ENCODE data around the gene ARHGEF4. TPM values are rescaled to one million over a fixed set of nuclear protein-coding genes. Genes with fewer than 3 reads are reported as not detected.

The ARHGEF4 gene
- polyA plus RNA-seq, 4 donors = 6.1 to 8.0 (median 7.2) TPM

DNA sequence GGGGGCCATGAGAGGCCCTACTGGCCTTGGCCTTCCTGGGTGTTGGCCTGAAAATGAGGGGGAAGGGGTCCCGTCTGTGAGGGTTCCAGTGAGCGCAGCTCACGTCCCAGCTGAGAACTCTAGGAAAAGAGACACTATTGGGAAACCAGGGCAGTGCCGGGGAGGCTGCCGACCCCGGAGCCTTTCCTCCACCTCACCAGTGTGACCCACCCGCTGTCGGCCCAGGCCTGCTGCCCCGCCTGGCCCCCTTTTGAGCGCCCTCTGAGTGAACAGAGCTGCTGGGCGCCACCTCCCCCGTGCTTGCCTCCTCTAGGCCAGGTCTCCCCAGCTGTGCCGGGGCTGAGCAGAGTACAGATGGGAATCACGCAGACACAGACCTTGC lies 17.5 kb upstream of the ARHGEF4 start:
- no peak for DNase-seq (ENCODE audit: low read depth in 4 of 4, low spot score in 3 of 4)

DNA sequence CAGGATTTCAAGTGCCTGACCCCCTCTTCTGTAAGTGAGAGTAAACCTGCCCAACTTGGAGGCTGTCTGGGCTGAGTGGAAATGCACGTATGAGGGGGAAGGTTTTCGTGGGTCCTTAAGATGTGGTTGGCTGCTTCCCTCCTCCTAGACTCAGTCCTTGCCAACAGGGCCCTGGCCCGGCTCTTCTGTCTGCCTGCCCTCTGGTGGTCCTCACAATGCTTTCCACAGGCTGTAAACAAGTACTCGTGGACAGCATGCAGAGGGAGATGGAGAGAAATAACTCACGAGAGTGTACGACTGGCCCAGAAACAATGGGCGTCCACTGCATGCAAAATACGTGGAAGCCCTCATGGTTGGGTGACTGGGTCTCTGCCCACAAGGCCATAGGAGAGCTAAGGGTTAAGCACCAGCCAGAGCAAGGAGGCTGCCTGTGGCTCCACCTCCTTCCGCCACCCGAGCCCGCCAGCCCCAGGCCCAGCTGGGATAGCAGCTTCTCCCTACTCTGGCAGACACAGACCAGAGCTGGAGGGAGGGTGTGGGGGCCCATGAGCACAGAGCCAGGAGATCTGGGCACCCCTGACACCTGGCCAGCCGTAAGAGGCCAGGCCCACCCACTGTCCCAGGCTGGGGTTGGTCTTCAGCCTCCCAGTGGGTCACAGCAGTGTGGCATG lies 17.0 kb upstream of the ARHGEF4 start:
- no peak for DNase-seq (ENCODE audit: low read depth in 4 of 4, low spot score in 3 of 4)

DNA sequence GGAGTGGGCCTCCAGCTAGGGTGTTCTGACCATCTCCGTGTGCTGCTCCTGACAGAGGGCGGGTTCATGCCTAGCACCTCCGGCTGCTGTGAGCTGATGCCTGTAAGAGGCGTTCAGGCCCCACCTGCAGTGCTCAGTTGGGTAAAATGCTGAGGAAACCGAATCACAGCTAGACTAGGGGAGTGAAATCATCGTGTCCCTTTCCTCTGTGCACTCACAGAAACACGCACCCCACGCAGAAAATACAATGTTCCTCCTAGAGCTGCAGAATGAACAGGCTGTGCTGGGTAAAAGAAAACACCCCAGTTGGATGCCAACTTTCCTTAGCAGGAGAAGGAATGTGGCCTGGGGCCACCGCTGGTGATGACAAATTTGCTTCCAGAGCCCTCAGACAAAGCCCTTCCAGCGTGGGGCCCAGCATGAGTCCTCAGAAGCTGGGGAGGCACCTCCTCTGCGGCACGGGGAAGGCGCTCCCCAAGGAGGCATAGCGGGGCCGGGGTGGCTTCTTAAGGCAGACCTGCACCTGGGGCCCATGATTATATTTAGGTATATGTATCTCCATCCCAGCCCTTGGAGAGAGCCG lies 16.3 kb upstream of the ARHGEF4 start:
- no peak for DNase-seq (ENCODE audit: low read depth in 4 of 4, low spot score in 3 of 4)

DNA sequence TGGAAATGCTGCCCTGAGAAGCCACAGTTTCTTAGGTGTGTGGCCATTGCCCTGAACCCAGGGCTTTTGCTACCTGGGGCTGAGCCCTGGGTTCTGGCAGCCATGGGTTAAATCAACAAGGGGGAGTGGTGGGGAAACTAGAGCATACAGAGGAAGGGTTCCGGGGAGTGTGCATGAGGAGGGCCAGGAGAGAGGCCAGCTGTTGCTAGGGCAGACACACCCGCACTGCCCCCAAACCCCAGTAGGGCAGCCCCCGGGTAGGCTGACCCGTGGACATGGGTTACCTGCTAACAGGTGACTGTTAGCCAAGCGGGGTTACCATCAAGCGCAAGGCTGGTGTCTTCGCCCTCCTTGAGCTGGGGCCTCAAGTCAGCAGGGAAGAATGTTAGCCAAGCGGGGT lies 14.8 kb upstream of the ARHGEF4 start:
- no peak for DNase-seq (ENCODE audit: low read depth in 4 of 4, low spot score in 3 of 4)

DNA sequence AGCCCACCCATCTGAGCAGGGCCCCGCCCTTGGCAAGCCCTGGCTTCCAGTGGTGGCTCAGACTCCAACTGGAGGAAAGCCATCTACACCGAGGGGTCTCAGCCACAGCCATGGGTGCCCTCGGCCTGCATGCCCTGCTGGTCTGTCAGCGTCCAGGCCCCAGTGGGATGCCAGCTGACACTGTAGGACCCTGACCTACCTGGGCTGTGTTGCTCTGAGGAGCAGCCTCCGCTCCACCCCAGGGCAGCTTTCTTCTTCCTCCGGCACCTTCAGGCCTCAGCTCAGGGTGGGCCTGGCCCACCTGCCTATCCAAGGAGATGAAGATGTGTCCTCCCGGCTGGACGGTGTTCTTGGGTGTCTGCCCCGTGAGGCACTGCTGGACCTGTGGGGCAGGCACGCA lies 13.9 kb upstream of the ARHGEF4 start:
- no peak for DNase-seq (ENCODE audit: low read depth in 4 of 4, low spot score in 3 of 4)

DNA sequence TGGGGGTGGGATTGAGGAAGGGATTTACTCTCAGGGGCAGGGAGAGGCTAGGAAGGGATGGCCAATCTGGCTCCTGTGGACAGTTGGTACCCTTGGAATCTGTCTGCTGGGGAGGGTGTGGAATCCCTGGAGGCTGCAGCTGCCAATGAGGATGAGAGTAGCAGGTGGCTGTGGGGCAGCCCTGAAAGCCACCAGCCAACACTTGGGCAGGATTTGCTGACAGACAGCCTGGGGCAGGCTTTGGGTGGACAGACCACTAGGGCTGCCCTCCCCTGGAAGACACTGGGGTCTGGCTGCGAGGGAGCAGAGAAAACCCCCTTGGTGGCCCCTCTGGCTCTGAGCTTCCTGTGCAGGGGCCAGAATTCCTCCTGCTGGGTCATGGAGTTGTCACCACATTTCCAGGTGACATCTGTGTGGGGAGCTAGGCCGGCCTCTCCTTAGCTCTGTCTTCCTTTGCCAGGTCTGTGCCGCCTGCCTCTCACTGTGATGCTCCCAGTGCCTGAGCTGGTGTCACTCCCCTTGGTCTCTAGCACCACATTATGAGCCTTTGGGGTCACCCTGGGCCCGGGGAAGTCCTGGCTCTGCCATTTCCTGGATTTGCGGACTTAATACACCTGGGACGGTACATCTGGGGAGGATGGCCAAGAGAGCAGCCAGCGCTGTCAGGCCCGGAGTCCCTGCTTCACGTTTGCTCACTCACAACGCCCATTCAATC lies 13.4 kb upstream of the ARHGEF4 start:
- DNase-seq (ENCODE audit: low read depth in 4 of 4, low spot score in 3 of 4) = no peak

DNA sequence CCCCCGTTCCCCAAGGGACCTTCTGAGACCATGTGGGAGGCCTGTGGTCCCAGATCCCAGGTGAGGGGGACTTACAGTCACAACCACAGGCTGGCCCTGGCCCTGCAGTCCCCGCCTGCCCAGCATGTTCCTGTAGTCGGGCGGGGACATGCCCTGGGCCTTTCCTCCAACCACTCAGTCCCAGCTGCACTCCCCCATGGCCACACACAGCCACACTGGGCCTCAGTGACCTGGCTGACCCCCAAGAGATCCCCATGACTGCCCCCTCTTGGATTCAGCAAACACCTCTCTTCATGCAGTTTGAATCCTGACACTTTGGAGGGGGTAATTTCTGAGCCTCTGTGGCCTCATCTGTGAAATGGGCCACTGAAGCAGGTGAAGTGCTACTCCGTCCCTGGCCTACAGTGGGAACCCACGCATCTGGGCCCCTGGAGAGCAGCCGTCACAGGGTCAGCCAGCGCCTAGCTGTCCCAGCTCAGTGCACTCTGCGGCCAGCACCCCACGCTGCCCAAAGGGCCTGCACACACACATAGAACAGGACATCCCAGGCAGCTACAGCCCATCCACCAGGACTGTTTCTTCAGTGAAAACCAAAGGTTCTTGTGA lies 12.7 kb upstream of the ARHGEF4 start:
- DNase-seq (ENCODE audit: low read depth in 4 of 4, low spot score in 3 of 4) = no peak

DNA sequence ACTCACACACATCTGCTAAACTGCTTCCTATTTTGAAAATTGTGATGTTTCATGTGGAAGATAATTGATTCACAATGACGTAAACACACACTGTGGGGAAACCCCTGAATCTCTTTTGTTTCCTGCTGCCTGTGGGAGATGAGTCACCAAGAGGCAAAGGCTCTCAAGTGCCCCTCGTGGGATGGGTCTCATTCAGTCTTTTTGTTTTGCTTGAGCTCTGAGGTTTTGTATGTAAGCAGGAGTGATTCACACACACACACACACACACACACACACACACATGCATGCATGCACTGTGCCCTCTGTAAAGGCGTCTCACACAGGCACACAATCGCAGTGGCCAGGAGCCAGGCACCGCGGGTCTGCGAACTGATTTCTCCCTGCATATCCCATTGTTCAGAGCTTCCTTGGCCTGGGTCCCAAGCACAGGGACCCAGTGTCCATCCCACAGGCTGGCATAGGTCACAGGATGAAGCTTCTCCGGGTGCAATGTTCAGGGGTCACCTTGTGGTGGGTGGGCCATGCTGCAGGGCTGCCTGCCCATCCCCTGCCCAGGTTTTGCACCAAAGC lies 12.1 kb upstream of the ARHGEF4 start:
- no peak for DNase-seq (ENCODE audit: low read depth in 4 of 4, low spot score in 3 of 4)

DNA sequence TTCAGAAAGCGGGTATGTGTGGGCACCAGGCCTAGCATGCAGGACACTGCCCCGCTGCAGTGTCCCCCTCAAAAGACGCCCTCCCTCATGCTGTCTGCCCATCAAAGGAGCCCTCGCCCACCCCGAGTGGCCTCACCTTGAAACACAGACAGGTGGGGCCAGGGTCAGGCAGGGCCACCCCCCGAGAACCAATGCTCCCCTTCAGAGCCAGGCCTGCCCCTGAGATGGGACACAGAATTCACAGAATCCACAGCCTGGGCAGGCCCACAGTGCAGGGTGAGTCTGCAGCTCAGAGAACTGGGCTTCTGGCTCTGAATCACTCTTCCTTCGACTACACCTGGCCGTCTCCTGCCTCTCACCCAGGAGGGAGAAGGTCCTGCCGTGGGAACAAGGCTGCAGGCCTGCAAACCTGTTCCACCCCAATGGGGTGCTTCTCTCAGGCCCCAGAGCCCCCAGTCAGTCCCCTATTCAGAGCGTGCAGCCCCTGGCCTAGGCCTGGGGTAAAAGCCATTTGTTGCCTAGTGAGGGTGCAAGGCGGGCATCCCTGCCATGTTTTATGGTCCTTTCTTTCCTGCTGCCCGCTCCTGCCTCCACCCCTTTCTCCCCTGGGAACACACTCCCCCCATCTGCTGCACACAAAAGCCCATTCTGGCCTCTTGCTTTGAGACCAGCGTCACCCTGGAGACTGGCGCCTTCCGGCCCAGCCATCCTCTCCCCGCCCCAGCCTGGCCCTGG lies 11.3 kb upstream of the ARHGEF4 start:
- DNase-seq (ENCODE audit: low read depth in 4 of 4, low spot score in 3 of 4) = no peak

DNA sequence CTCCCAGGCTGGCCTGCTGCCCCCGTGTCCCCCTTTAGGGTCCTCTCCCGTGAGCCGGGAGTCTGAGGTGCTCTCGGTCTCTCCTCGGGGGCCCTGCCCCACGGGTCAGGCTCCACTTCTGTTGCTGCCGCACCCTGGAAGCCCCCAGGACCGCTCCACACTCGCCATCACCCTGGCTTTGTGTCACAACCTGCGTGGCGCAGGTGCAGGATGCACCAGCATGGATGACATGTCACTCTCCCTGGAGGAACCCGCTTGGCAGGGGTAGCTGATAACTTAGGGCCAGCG lies 10.8 kb upstream of the ARHGEF4 start:
- no peak for DNase-seq (ENCODE audit: low read depth in 4 of 4, low spot score in 3 of 4)

DNA sequence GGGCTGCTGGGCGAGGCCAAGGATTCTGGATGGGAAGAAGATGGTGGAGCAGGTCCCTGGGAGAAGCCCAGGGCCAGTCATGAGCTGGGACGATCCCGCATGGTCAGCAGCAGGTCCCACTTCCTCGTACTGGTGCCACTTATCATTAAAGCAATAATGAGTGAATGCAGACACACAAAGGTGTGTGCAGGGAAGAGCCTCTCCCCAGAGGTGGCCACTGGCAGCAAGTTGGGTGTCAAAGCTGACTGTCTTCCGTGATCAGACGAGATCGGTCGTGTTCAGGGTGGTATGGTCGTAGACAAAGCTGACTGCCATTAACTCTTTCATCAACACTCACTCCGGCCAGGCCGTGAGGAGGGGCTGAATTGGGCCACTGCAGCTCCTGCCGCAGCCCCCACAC lies 10.3 kb upstream of the ARHGEF4 start:
- no peak for DNase-seq (ENCODE audit: low read depth in 4 of 4, low spot score in 3 of 4)

DNA sequence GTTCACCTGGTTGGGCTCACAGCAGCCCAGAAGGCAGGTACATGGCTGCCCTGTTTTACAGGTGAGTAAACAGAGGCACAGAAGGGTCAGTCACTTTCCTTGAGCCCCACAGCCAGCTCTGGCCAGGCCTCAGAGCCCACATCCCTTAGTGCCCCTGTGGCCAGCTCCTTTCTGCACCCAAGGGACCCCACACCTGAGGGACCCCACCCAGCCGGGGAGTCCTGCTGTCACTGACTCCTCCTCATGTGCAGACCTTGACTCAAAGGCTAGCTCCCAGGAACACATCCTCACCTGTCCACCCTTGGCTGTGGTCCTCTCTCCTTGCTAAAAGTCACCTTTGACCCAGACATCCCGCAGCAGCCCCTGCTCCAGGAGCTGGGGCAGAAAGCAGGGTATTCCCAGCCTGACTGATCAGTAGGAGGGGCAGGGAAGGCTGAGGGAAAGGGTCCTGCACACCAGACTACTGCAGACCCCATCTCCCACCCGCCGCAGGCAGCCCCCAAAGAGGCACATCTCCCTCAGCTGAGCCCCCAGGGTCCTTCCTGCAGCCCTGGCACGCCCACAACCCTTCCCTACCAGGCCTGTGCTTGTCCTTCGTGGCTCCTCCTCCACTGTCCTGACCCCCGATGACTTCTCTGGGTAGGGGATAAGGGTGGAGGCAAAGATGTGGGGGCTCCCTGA lies 9.8 kb upstream of the ARHGEF4 start:
- no peak for DNase-seq (ENCODE audit: low read depth in 4 of 4, low spot score in 3 of 4)

DNA sequence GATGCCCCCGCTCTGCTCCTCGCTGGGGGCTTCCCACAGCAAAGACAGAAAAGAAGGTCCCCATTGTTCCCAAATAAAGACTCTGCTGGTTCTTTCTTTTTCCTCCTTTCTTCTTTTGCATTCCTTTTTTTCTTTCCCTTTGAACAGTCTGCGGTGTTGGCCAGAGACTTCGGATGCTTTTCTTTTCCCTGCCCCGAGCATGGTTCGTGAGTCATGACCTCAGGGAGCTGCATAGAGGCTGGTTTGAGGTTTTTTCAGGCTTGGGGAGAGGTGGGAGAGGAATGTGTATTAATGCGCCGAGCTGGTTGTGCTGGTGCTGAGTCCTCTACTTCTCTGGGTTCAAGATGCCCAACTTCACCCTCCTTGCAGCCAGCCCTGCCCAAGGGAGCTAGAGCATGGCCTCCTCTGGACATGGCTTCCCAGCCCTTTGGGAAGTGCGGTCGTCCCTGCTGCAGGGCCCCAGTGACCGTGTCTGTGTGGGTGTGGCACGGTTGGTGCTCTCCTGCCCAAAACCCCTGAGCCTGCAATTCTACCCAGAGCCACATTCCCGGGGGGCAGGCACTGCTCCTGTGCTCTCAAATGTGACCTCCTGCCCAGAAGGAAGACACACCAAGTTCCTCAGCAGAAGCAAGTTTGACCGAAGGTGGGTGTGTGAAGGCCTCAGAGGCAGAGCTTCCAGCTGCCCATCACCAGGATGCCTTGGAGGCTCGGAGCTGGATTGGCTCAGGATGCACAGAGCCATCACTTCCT lies 9.0 kb upstream of the ARHGEF4 start:
- no peak for DNase-seq (ENCODE audit: low read depth in 4 of 4, low spot score in 3 of 4)

DNA sequence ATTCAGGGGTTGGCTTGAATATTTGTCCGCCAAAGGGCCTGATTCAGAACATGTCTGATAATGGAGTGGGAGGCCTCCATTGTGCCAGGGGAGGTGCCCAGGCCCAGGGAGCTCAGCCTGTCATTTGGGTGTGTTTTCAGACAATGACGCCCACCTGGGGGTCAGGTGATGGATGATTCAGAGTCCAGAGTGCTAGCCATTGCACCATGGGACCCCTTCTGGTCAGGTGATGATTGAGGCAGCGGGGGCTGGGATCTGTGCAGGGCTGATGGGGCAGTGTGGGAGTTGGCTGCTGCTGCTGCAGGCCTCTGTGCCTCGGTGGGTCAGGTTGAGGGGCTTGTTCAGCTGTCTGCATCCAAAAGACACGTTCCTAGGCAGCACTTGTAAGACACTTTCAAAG lies 8.3 kb upstream of the ARHGEF4 start:
- DNase-seq (ENCODE audit: low read depth in 4 of 4, low spot score in 3 of 4) = no peak

DNA sequence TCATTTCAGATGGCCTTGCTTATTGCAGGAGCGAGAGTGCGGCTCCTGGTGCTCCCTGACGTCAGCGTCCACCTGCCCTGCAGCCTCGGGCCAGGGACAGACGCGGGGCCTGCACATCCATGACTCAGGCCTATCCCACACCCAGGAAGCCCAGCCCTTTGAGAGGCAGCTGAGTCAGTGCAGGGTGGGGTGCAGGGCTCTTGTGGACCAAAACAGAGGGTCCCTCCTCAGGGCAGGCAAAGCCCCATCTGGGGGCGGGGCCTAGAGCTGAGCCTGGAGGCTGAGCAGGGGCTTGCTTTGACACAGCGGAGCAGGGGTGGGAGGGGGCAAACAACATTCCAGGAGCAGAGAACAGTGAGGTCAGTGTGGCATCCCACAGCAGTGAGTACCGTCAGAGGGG lies 7.7 kb upstream of the ARHGEF4 start:
- no peak for DNase-seq (ENCODE audit: low read depth in 4 of 4, low spot score in 3 of 4)

DNA sequence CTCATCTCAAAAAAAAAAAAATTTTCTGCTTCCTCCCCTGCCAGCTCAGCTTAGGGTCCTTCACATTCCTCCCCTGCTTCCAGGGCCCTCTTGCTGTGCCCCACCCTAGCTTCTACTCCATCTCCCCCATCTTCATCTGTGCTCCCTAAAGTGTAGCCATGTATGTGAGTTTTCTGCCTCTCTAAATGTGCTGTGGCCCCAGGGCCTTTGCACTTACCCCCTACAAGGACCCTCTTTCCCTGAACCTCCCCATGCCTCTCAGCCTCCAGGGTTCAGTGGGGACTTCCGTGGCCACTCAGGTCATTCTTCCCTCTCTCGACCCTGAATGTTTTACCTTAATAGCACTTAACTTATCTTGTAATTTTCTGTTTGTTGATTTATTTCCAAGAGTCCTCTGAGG lies 6.2 kb upstream of the ARHGEF4 start:
- DNase-seq (ENCODE audit: low read depth in 4 of 4, low spot score in 3 of 4) = no peak

DNA sequence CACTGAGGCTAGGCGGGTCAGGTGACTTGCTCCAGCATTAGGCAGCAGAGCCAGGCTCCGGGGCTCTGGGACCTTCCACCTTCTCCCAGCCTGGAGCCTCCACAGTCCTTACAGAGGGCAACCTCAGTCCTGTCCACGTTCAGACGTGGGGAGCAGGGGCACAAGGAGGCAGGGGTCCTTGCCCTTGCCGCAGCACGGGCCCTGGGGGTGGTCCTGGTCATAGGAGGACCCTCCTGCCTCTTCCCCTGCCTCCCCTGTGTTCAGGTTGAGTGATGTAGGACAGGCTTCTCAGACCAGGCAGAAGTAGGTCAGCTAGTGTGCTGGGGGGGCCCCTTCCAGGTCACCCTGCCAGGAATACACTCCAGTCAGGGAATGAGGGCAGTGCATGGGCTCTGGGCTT lies 5.4 kb upstream of the ARHGEF4 start:
- DNase-seq (ENCODE audit: low read depth in 4 of 4, low spot score in 3 of 4) = no peak

DNA sequence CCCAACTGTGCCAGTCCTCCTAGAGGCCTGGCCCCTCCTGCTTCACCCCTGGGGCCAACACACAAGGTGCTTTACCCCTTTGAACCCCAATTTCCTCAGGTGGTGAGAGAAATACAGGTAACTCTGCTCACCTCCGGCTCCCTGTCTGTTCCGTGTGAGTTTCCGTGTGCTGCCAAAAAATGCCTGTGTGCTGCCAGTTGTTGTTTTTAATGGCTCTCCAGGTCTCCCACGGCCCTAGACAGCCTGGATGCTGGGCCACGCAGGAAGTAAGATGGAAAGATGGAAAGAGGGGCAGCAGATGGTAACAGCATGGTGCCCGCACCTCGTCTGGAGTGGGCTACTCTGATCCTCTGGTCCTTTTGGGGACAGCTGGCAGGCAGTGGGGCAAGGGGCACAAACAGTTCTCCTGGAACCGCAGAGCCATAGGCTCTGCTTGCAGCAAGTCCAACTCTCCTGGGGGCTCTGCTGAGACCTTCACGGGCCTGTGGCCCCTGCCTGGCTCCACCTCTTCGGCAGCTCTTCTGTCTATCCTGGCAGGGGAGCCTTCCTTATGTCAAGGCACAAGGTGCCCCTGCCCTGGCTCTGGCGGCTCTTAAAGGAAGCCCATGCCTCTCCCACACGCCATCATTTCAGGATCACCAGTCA lies 4.3 kb upstream of the ARHGEF4 start:
- DNase-seq (ENCODE audit: low read depth in 4 of 4, low spot score in 3 of 4) = no peak

Measured in right renal pelvis (tissue), 4 donors.